ENCODE results near the gene UTP4. TPM values are rescaled to one million over a fixed set of nuclear protein-coding genes. Genes with fewer than 3 reads are reported as not detected.

UTP4 gene
- total RNA-seq, 4 donors from 2014 or later = 12.1 to 45.1 (median 31.4) TPM

GRCh38 chr16:69087161-69087581 lies 45.3 kb upstream of the UTP4 start:
- Histone ChIP-seq H3K4me3 (no peak overlapping the region), H3K27me3 (no peaks in the 10 kb centered on the region), H3K36me3 (no peaks in the 10 kb centered on the region), H3K27ac (no peak overlapping the region), H3K4me1 (no peaks in the 10 kb centered on the region), H3K9me3 (no peaks in the 10 kb centered on the region)
- intact Hi-C loops (cut with DNase I; ENCODE audit: low total_unique reads) = no loop called here
- no peak for DNase-seq
- TF ChIP-seq CTCF (IDR thresholded peaks at IDR 0.05) = no peak
- no peak for TF ChIP-seq POLR2A (IDR thresholded peaks at IDR 0.05)

- H3K27ac ChIP-seq = no peak overlapping the region
- intact Hi-C loops (cut with DNase I; ENCODE audit: low total_unique reads) = no loop called here
- H3K4me3 ChIP-seq = no peak overlapping the region
- H3K4me1 ChIP-seq = no peaks in the 10 kb centered on the region
- H3K9me3 ChIP-seq = no peaks in the 10 kb centered on the region
- TF ChIP-seq POLR2A (IDR thresholded peaks at IDR 0.05) (no peak), CTCF (IDR thresholded peaks at IDR 0.05) (no peak)
- no peak for DNase-seq
- H3K36me3 ChIP-seq = no peaks in the 10 kb centered on the region
- no peaks in the 10 kb centered on the region for H3K27me3 ChIP-seq
Measured at GRCh38 chr16:69088684-69089083, 43.8 kb upstream of the UTP4 start.

- H3K27ac ChIP-seq = no peak overlapping the region
- DNase-seq = no peak
- no peaks in the 10 kb centered on the region for H3K27me3 ChIP-seq
- no peaks in the 10 kb centered on the region for H3K4me1 ChIP-seq
- no peak overlapping the region for H3K4me3 ChIP-seq
- intact Hi-C loops (cut with DNase I; ENCODE audit: low total_unique reads) = no loop called here
- H3K36me3 ChIP-seq = no peaks in the 10 kb centered on the region
- TF ChIP-seq POLR2A (IDR thresholded peaks at IDR 0.05) (no peak), CTCF (IDR thresholded peaks at IDR 0.05) (no peak)
- no peaks in the 10 kb centered on the region for H3K9me3 ChIP-seq
Measured at GRCh38 chr16:69089091-69089910, 43.1 kb upstream of the UTP4 start.

GRCh38 chr16:69093974-69094373 lies 38.5 kb upstream of the UTP4 start:
- no peak for DNase-seq
- intact Hi-C loops (cut with DNase I; ENCODE audit: low total_unique reads) = no loop called here
- H3K36me3 ChIP-seq = no peaks in the 10 kb centered on the region
- no peaks in the 10 kb centered on the region for H3K9me3 ChIP-seq
- H3K27me3 ChIP-seq = no peaks in the 10 kb centered on the region
- no peak overlapping the region for H3K4me3 ChIP-seq
- H3K4me1 ChIP-seq = no peaks in the 10 kb centered on the region
- no peak overlapping the region for H3K27ac ChIP-seq
- TF ChIP-seq POLR2A (IDR thresholded peaks at IDR 0.05) (no peak), CTCF (IDR thresholded peaks at IDR 0.05) (no peak)

GRCh38 chr16:69094501-69094900 lies 37.9 kb upstream of the UTP4 start:
- TF ChIP-seq CTCF (IDR thresholded peaks at IDR 0.05) (no peak), POLR2A (IDR thresholded peaks at IDR 0.05) (no peak)
- H3K4me3 ChIP-seq = no peak overlapping the region
- H3K4me1 ChIP-seq = no peaks in the 10 kb centered on the region
- H3K27ac ChIP-seq = no peak overlapping the region
- DNase-seq = no peak
- H3K27me3 ChIP-seq = no peaks in the 10 kb centered on the region
- intact Hi-C loops (cut with DNase I; ENCODE audit: low total_unique reads) = no loop called here
- H3K9me3 ChIP-seq = no peaks in the 10 kb centered on the region
- H3K36me3 ChIP-seq = no peaks in the 10 kb centered on the region
